NCI-H2196 (cell line): ENCODE measurements around the gene ZNF638.
"Not testable (repeated sequence)": the region's sequence is repeated elsewhere in the genome, so short reads cannot be mapped to it uniquely, and the experiment has no call there.

Source experiments
- DNase-seq: peaks from one replicate; lab custom pipeline; 2025; ENCODE audit not compliant: unreplicated experiment; lab: John Stamatoyannopoulos, UW

Gene ZNF638

DNA sequence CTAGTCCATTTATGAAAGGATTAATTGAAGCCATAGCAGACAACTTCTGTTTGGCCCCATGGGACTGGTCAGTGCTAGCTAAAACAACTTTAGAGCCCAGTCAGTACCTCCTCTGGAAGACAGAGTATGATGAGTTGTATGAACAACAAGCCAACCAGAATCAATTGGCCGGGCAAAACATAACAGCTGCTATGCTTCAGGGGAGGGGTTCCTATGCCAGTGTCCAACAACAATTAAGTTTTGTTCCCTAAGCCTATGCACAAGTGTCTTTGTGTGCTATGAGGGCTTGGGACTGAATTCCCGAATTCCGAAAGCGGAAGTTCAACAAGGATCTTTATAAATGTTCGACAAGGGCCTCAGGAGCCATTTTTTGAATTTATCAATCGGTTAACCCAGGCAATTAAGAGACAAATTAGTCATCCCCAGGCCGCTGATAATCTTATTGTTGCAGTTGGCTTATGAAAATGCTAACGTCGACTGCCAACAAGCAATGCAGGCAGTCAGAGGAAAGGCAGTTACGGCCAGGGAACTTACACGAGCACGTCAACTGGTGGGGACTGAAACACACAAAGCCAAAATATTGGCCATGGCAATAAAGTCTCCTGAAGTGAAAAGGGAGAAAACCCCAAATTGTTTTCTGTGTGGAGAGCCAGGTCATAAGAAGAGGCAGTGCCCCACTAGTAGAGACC, 57.9 kb downstream of the ZNF638 start:
- no peak for DNase-seq

DNA sequence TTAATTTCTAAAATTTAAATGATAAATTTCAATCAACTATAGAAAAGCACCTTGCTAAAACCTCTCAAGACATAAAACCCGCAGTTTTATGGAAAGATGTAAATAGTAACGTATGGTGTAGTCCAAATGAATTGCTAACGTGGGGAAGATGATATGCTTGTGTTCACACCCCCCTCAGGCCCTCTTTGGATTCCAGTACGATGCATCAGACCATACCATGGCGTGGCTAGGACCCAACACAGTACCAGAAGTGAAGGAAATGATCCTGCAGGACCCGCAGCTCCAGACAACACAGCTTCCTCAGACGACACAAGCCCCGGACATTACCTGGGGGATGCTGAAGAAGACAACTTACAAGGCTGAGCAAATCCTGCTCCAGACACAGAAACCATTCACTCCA, 61.6 kb downstream of the ZNF638 start:
- no peak for DNase-seq

DNA sequence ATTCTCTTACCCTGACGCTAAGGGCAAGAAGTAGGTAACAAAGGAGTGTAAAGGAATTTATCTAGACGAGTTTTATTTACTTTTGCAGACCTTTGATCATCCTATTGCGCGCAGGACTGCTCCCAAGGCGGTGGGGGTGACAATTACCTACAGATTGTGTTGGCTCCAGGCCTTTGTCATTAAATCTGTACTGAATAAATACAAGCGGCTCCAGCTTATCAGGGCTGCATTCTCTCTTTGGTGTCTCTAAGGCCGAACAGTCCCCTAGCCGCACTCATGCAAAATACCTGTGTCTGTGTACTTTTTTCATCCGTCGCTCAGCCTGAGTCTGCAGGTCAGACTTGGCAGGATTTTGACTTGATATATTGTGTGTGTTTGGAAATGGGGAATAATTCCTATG, 63.9 kb downstream of the ZNF638 start:
- no peak for DNase-seq

DNA sequence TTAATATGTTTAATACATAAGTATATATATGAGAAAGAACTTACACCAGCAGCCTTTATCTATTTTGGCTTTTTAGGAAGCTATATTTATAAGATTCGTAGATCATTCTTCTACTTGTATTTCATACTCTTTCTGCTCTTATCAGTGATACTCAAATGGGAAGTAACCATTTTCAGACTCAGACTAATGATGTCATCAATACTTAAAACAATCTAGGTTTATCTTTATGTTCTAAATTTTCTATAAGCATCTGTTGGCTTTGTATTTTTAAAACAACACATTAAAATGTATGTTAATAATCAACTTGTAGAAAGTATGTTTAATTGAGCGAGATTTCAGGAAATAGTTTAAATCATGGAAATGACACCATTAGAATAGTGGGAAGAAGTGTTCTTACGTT, 70.8 kb downstream of the ZNF638 start:
- no peak for DNase-seq

DNA sequence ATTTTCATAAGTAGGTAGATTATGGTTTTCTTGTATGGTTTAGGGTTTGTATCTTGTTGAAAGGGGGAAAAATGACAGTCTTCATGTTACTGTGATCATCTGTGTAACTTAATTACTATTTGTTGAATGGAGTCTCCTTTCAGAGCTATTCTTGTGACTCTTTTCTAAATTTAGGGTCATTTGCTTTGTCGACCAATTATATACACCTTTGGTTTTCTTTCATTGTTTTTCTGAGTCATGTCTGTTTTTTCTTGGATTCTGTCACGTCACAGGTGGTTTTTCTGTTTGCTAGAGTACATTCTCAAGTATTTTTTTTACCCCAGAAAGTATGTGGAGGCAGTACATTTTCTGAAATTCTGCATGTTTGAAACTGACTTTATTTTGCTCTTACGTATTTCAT, 78.0 kb downstream of the ZNF638 start:
- no peak for DNase-seq

DNA sequence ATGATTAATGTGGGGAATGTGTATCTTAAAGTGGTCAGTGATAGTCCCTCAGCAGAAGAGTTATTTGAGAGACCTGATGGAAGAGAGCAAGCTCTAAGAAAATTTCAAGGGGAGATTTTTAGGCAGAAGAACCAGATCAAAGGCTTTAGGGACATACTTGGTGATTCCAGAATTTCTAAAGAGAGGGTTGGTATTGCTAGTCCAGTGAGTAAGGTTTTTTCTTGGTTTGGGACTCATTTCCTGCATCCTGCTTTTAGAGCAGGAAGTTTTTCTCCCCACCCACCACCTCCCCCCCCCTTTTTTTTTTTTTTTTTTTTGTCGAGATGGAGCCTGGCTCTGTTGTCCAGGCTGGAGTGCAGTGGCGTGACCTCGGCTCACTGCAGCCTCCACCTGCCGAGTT, 79.1 kb downstream of the ZNF638 start:
- DNase-seq, result no peak

DNA sequence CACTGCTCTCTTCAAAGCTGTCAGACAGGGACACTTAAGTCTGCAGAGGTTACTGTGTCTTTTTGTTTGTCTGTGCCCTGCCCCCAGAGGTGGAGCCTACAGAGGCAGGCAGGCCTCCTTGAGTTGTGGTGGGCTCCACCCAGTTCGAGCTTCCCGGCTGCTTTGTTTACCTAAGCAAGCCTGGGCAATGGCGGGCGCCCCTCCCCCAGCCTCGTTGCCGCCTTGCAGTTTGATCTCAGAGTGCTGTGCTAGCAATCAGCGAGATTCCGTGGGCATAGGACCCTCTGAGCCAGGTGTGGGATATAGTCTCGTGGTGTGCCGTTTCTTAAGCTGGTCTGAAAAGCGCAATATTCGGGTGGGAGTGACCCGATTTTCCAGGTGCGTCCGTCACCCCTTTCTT, 85.3 kb downstream of the ZNF638 start:
- not testable (repeated sequence) for DNase-seq

DNA sequence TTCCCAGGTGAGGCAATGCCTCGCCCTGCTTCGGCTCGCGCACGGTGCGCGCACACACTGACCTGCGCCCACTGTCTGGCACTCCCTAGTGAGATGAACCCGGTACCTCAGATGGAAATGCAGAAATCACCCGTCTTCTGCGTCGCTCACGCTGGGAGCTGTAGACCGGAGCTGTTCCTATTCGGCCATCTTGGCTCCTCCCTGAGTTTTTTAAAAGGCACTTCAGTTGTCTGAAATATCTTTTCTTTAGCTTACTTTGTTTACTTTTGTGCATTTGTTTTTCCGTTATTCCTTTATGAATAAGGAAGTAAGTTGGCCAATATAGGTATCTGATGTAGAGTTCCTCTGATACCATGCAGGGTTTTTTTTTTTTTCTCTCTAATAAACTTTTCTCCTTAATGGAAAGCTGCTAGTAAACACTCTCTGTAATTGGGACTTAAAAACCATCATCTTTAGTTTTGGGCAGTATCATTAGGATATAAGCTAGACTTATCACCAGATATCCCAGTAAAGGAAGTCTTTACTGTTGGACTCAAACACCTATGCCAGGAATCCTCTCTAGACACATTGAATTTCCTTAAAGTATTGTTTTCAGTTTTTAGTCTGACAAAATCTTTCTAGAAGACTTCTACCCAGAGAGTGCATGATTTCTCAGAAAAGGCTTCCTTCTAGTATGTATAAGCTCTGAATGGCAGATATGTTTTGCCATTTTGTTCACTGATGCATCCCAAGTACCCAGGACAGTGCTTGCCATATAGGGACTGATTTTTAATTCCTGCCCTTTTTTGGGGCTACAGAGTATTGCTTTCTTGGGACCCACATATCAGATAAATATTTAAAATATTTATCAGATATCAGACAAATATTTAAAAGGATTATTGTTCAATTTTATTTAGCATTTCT, 86.0 kb downstream of the ZNF638 start:
- DNase-seq, result no peak

DNA sequence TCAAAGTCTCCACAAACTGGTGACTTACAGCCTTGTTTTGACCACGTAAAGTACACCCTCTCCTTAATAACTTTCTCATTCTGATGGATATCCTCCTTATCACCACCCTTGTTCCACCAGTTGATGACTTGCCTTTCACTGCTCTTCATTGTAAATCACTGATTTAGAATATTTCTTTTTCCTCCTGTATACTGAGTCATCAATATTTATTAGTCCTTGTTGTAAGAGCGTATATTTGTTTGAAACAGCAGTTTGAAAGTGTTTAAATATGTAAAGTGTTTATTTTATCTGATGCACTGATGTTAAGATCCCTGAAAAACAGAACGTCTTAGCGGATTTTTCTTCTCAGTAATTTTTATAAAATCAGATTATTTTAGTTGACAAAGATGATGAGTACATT, 87.6 kb downstream of the ZNF638 start:
- DNase-seq, result no peak

DNA sequence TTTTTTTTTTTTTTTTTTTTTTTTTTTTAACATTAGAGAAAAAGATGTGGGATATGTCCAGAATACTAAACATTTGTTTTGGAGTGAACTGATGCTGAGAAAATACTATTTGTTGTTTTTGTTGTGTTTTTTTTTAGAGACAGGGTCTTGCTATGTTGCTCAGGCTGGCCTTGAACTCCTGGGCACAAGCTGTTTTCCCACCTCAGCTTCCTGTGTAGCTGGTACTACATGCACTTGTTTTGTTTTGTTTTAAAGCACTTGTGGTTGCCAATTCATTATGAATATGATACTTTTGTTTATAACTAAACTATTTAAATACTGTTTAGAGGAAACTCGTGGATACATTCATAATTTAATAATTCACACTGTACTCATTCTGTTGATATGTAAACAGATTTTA, 88.4 kb downstream of the ZNF638 start:
- no peak for DNase-seq

DNA sequence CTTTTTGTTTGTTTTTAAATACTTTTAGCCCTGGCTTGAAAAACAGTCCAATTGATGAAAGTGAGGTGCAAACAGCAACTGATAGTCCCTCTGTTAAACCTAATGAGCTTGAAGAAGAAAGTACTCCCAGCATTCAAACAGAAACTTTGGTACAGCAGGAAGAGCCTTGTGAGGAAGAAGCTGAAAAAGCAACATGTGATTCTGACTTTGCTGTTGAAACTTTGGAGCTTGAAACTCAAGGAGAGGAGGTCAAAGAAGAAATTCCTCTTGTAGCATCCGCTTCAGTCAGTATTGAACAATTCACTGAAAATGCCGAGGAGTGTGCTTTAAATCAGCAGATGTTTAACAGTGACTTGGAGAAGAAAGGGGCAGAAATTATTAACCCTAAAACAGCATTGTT, 91.2 kb downstream of the ZNF638 start:
- no peak for DNase-seq

DNA sequence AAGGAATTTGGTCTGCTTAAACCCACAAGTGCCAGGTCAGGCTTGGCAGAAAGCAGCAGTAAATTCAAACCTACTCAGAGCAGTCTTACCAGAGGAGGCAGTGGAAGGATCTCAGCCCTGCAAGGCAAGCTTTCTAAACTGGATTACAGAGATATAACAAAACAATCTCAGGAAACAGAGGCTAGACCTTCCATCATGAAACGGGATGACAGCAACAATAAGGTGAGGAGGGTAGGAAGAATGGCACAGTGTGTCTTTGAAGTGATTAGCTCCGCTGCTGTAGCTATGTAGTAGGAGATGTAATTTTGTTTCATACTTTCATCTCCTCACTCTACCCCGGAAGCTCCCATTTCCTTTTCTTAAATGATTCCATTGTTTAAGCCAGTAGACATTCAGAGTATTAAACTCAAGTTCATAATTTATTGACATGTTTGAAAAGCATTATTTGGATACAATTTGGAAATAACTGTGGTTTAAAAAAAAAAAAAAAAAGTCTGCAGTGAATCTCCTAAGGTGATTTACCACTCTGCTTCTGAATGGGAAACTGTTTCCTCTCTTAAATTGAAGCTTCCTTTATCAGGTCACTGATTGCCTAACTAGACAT, 92.3 kb downstream of the ZNF638 start:
- DNase-seq, result no peak

DNA sequence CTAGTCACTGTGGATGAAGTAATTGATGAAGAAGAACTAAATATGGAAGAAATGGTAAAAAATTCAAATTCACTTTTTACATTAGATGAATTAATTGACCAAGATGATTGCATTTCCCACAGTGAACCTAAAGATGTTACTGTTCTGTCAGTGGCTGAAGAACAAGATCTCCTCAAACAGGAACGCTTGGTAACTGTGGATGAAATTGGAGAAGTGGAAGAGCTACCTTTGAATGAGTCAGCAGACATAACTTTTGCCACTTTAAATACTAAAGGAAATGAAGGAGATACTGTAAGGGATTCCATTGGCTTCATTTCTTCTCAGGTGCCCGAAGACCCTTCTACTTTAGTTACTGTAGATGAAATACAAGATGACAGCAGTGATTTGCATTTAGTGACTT, 95.1 kb downstream of the ZNF638 start:
- no peak for DNase-seq

DNA sequence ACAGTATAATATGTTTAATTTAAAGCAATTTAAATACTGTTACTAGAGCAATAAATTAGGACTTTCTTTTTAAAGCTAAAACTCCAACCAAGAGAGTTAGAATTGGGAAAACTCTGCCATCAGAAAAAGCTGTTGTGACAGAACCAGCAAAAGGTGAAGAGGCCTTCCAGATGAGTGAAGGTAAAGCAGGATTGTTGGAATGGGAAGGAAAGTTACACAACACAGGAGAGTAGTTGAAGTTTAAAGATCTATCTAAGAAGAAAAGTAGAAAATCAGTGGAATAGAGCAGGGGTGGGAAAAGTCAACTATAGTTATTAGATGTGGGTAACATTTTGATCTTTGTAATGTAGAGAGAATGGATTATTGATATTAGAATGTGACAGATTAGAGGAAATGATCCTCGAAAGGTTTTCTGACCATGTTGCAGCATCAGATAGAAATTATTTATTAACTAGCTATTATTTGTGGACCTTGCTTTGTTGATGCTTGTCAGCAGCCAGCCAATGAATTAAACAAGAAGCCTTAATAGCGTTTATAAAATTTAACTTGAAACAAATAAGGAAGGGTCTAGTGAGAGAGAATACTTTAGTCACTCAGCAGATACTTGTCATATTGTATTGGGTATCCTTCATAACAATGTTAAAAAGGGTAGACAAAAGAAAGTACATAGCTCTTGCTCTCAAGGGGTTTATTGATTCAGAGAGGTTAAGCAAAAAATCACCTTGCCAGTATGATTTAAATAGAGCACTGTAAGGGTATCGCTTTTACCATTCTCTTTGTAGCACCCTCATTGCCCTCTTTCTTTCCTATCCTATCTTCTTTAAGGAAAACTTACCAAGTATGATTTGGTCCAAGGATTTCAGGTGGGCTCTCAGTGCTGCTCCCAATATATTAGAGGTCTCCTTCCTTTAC, 97.1 kb downstream of the ZNF638 start:
- no peak for DNase-seq

DNA sequence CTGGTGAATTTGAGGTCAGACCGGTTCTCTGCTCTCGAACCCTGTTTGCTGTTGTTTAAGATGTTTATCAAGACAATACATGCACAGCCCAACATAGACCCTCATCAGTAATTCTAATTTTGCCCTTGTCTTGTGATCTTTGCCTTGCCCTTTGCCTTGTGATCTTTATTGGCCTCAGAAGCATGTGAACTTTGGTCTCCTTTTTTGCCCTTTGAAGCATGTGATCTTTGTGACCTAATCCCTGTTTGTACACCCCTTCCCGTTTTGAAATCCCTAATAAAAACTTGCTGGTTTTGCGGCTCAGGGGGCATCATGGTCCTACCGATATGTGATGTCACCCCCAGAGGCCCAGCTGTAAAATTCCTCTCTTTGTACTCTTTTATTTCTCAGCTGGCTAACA, 113.6 kb downstream of the ZNF638 start:
- not testable (repeated sequence) for DNase-seq

DNA sequence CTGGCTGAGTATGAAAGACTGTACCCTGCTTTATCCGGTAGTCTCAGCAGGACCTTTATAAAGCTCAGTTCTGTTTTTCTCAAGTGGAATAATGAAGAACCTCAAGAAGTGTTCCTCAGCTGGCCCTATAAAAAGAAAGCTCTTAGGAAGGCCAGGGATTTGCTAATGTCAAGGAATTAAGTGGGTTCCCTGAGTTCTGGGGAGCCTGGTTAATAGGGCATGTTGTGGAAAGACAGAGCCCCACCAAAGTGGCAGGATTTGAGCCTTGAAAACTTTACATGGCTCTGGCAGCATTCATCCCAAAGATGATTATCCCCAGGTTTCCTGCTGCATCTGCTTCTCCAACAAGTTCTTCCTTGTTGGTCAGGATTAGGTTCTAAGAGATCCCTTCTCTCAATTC, 114.9 kb downstream of the ZNF638 start:
- no peak for DNase-seq

DNA sequence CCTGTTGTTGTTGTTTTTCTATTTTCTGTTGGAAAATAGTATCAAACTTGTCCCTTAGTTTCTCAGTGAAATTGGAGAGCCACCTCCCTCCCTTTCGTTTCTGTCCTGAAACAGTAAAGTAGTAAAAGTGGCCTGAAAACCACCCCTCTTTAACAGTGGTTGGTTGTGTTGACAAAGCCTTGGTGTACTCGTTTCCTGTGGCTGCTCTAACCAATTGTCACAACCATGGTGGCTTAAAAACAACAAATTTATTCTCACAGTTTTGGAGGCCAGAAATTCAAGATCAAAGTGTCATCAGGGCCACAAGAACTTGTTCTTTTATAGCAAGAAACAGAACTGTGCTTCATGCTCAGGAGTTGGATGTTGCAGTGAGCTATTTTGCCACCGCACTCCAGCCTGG, 117.8 kb downstream of the ZNF638 start:
- no peak for DNase-seq

DNA sequence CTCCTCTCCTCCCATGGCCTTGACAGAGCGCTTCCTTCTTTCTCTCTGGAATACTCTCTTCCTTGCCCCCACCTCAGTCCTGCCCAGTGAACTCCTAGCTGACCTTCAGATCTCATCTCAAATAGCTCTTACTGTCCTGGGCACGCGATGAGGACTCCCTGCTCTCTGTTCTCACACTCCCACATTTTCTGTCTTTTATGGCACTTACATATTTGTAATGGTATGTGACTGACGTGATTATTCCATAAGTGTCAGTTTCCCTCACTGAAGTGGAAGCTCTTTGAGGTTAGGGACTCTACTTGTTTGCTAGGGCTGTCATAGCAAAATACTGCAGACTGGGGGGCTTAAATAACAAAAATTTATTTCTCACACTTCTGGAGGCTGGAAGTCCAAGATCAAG, 120.1 kb downstream of the ZNF638 start:
- no peak for DNase-seq

DNA sequence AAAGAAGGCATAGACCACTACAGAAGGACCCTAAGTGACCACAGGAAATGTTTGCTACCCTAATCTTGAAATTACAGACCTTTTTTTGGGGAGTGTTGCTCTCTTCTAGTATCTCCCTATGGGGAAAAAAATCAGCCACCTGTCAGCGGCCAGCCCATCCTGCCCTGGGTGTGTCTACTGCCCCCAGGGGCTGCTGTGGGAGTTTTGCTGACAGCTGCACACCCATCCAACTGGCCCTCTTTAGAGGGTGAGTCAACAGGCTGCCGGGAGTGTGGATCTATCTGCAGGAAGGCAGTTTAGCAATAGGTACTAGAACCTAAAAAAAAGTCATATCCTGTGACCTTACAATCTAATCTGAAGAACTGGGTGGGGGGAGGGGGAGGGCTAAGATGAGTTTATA, 121.0 kb downstream of the ZNF638 start:
- DNase-seq, result no peak

DNA sequence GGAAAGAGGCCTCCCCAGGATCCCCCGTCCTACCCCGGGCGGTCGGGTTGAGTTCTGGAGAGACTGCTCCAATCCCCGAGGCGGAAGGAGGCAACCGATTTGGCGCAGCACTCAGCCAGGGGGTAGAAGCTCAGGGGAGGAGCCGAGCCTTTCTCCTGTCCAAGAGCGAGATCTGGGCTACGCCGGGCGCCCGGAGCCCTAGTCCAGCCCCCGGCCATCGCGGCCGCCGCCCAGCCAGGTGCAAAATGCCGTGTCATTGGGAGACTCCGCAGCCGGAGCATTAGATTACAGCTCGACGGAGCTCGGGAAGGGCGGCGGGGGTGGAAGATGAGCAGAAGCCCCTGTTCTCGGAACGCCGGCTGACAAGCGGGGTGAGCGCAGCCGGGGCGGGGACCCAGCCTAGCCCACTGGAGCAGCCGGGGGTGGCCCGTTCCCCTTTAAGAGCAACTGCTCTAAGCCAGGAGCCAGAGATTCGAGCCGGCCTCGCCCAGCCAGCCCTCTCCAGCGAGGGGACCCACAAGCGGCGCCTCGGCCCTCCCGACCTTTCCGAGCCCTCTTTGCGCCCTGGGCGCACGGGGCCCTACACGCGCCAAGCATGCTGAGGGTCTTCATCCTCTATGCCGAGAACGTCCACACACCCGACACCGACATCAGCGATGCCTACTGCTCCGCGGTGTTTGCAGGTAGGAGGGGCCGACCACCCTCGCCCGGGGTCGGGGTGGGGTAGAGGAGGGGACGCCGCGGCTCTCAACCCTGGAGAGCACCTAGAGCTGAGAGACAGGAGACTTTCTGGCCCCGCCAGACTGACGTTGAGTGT, 122.0 kb downstream of the ZNF638 start, which contains the start of gene DYSF:
TSS of gene DYSF (plus strand) at position 158 of the 817 bp plus-strand sequence.
- no peak for DNase-seq
